SK-N-SH treated with all-trans-retinoic acid at 6 μM for 48 hours (cell line): Measurements from ENCODE around the gene FAM200B.

Experiments
- ATAC-seq: fragments of 200-7000 bp; cut with Tn5 transposase; 3 replicates; pipeline ENCODE4 v1.9.1; 2020; ENCODE audit warnings: mild to moderate bottlenecking, moderate library complexity
- ARNTL ChIP-seq: fragments of 450-650 bp; formaldehyde crosslinking; IDR thresholded peaks from 2 replicates; pipeline ENCODE4 v1.5.0; 2020; ENCODE audit warnings: low read depth, mild to moderate bottlenecking, moderate library complexity, borderline replicate concordance
- BACH2 ChIP-seq: fragments of 250-450 bp; sonication (Bioruptor Pico); IDR thresholded peaks from 2 replicates; pipeline ENCODE4 v1.9.0; 2021; ENCODE audit warnings: mild to moderate bottlenecking, borderline replicate concordance
- CSDC2 ChIP-seq: fragments of 250-450 bp; sonication (Bioruptor Pico); IDR thresholded peaks from 2 replicates; pipeline ENCODE4 v1.5.0; 2020; ENCODE audit warnings: mild to moderate bottlenecking, moderate library complexity
- ESRRG ChIP-seq: fragments of 250-450 bp; sonication (Bioruptor Pico); IDR thresholded peaks from 2 replicates; pipeline ENCODE4 v1.6.1; 2021; ENCODE audit warnings: mild to moderate bottlenecking
- GLIS3 ChIP-seq: fragments of 250-450 bp; sonication (Bioruptor Pico); IDR thresholded peaks from 2 replicates; pipeline ENCODE4 v1.5.0; 2020; ENCODE audit warnings: mild to moderate bottlenecking, moderate library complexity
- ISL1 ChIP-seq: fragments of 250-450 bp; sonication (Bioruptor Pico); IDR thresholded peaks from 2 replicates; pipeline ENCODE4 v2.1.2; 2022; ENCODE audit warnings: mild to moderate bottlenecking, moderate library complexity
- OSR1 ChIP-seq: fragments of 250-450 bp; sonication (Bioruptor Pico); IDR thresholded peaks from 2 replicates; pipeline ENCODE4 v1.8.0; 2022; ENCODE audit warnings: moderate library complexity, mild to moderate bottlenecking, inconsistent platforms
- PPARA ChIP-seq: fragments of 250-450 bp; sonication (Bioruptor Pico); IDR thresholded peaks from 2 replicates; pipeline ENCODE4 v1.5.0; 2020; ENCODE audit warnings: mild to moderate bottlenecking, borderline replicate concordance
- SNAI2 ChIP-seq: fragments of 250-450 bp; sonication (Bioruptor Pico); IDR thresholded peaks from 2 replicates; pipeline ENCODE4 v1.5.0; 2020; ENCODE audit warnings: mild to moderate bottlenecking, moderate library complexity
- TCF4 ChIP-seq: fragments of 250-450 bp; sonication (Bioruptor Pico); IDR thresholded peaks from 2 replicates; pipeline ENCODE4 v1.8.0; 2021; ENCODE audit warnings: mild to moderate bottlenecking, moderate library complexity, borderline replicate concordance
- TOX ChIP-seq: fragments of 250-450 bp; sonication (Bioruptor Pico); IDR thresholded peaks from 2 replicates; pipeline ENCODE4 v1.8.0; 2021; ENCODE audit warnings: mild to moderate bottlenecking, moderate library complexity, borderline replicate concordance
- ZC3H10 ChIP-seq: fragments of 250-450 bp; sonication (Bioruptor Pico); IDR thresholded peaks from 2 replicates; pipeline ENCODE4 v1.5.1; 2021; ENCODE audit warnings: mild to moderate bottlenecking, moderate library complexity
- ZFP3 ChIP-seq: fragments of 250-450 bp; sonication (Bioruptor Pico); IDR thresholded peaks from 2 replicates; pipeline ENCODE4 v1.5.0; 2020; ENCODE audit warnings: mild to moderate bottlenecking, moderate library complexity
- ZFP30 ChIP-seq: fragments of 450-650 bp; formaldehyde crosslinking; IDR thresholded peaks from 2 replicates; pipeline ENCODE4 v1.5.0; 2022; ENCODE audit warnings: mild to moderate bottlenecking, moderate library complexity
- ZNF565 ChIP-seq: fragments of 450-650 bp; formaldehyde crosslinking; conservative IDR thresholded peaks from 2 replicates; pipeline ENCODE4 v1.5.0; 2020; ENCODE audit warnings: low read depth, mild to moderate bottlenecking, moderate library complexity
- ZNF70 ChIP-seq: fragments of 450-650 bp; formaldehyde crosslinking; IDR thresholded peaks from 2 replicates; pipeline ENCODE4 v1.5.0; 2020; ENCODE audit warnings: mild to moderate bottlenecking, moderate library complexity
- ZNF8 ChIP-seq: fragments of 450-650 bp; formaldehyde crosslinking; IDR thresholded peaks from 2 replicates; pipeline ENCODE4 v1.5.0; 2020; ENCODE audit warnings: mild to moderate bottlenecking, moderate library complexity
- TF ChIP-seq, protein P1 (sequence below): fragments of 250-450 bp; sonication (Bioruptor Pico); IDR thresholded peaks from 2 replicates; pipeline ENCODE4 v1.8.0; 2021; ENCODE audit warnings: low read depth, mild to moderate bottlenecking, moderate library complexity, borderline replicate concordance
- TF ChIP-seq, protein P2 (sequence below): fragments of 250-450 bp; sonication (Bioruptor Pico); IDR thresholded peaks from 2 replicates; pipeline ENCODE4 v1.5.0; 2020; ENCODE audit warnings: mild to moderate bottlenecking, moderate library complexity

FAM200B gene

DNA sequence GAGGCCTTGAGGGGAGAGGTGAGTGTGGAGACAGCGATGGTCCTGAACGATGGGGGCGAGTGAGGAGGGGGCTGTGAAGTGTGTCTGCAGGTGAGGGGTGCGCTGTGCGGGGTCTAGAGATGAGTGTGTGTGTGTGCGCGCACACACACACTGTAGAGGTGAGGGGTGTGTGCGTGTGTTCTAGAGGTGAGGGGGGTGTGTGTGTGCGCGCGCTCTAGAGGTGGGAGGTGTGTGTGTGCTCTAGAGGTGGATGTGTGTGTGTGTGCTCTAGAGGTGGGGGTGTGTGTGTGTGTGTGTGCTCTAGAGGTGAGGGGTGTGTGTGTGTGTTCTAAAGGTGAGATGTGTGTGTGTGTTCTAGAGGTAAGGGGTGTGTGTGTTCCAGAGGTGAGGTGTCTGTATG lies 21.8 kb downstream of the FAM200B start (continued):
- TF ChIP-seq ZNF565 (CRISPR knock-in tag) (no peak), ARNTL (CRISPR knock-in tag) (no peak), ZFP3 (CRISPR knock-in tag) (no peak), GLIS3 (CRISPR knock-in tag) (no peak)
- TF ChIP-seq, all 23 proteins: peak for 0

DNA sequence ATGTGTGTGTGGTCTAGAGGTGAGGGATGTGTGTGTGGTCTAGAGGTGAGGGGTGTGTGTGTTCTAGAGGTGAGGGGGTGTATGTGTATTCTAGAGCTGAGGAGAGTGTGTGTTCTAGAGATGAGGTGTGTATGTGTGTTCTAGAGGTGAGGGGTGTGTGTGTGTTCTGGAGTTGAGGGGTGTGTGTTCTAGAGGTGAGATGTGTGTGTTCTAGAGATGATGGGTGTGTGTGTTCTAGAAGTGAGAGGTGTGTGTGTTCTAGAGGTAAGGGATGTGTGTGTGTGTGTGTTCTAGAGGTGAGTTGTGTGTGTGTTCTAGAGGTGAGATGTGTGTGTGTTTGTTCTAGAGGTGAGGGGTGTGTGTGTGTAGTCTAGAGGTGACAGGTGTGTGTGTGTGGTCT lies 22.5 kb downstream of the FAM200B start:
- ATAC-seq: no peak
- TF ChIP-seq OSR1 (CRISPR knock-in tag): no peak
- no peak for TF ChIP-seq ZFP30 (CRISPR knock-in tag)

DNA sequence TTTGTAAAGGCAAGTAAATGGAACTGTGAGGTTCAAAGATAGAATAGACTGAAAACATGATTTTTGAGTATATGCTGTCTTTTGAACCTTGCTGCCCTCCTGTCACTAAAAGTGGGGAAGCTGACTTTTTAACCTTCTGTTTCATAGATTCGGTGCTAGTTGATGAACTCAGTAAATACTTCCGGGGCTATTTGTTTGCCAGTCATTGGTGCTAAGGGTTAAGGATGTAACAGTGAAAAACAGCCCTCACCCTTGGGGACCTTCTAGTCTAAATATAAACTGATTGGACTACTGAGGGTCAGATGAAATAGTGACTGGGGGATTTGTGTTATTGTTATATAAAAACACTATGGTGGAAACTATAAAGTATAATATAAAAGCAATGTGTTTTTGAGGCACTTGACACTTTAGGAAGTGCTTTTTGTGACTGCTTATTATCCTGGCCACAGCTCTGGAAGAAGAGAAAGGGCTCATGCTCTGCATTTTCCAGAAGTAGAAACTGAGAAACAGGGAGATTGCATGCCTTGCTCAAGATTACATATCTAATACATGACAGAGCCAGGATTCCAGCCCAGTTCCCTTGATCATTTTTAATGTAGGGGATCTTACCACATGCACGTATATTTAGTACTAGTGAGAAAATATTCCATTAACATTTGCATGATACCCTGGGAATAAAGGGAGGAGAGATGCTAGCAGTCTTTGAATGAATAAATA lies 25.2 kb downstream of the FAM200B start:
- TF ChIP-seq, protein P1, sequence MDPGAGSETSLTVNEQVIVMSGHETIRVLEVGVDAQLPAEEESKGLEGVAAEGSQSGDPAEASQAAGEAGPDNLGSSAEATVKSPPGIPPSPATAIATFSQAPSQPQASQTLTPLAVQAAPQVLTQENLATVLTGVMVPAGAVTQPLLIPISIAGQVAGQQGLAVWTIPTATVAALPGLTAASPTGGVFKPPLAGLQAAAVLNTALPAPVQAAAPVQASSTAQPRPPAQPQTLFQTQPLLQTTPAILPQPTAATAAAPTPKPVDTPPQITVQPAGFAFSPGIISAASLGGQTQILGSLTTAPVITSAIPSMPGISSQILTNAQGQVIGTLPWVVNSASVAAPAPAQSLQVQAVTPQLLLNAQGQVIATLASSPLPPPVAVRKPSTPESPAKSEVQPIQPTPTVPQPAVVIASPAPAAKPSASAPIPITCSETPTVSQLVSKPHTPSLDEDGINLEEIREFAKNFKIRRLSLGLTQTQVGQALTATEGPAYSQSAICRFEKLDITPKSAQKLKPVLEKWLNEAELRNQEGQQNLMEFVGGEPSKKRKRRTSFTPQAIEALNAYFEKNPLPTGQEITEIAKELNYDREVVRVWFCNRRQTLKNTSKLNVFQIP: no peak
- TF ChIP-seq CSDC2 (CRISPR knock-in tag) (no peak), ZFP3 (CRISPR knock-in tag) (no peak), ZNF565 (CRISPR knock-in tag) (no peak), SNAI2 (CRISPR knock-in tag) (no peak), PPARA (no peak), ZNF70 (CRISPR knock-in tag) (no peak), ZNF8 (no peak), OSR1 (CRISPR knock-in tag) (no peak), ESRRG (no peak), ISL1 (CRISPR knock-in tag) (no peak), GLIS3 (CRISPR knock-in tag) (no peak), TCF4 (no peak), ARNTL (CRISPR knock-in tag) (no peak), BACH2 (CRISPR knock-in tag) (no peak)
- TF ChIP-seq, protein P2, sequence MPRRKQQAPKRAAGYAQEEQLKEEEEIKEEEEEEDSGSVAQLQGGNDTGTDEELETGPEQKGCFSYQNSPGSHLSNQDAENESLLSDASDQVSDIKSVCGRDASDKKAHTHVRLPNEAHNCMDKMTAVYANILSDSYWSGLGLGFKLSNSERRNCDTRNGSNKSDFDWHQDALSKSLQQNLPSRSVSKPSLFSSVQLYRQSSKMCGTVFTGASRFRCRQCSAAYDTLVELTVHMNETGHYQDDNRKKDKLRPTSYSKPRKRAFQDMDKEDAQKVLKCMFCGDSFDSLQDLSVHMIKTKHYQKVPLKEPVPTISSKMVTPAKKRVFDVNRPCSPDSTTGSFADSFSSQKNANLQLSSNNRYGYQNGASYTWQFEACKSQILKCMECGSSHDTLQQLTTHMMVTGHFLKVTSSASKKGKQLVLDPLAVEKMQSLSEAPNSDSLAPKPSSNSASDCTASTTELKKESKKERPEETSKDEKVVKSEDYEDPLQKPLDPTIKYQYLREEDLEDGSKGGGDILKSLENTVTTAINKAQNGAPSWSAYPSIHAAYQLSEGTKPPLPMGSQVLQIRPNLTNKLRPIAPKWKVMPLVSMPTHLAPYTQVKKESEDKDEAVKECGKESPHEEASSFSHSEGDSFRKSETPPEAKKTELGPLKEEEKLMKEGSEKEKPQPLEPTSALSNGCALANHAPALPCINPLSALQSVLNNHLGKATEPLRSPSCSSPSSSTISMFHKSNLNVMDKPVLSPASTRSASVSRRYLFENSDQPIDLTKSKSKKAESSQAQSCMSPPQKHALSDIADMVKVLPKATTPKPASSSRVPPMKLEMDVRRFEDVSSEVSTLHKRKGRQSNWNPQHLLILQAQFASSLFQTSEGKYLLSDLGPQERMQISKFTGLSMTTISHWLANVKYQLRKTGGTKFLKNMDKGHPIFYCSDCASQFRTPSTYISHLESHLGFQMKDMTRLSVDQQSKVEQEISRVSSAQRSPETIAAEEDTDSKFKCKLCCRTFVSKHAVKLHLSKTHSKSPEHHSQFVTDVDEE: no peak
- TF ChIP-seq, all 23 proteins: peak for 0
- no peak for ATAC-seq

DNA sequence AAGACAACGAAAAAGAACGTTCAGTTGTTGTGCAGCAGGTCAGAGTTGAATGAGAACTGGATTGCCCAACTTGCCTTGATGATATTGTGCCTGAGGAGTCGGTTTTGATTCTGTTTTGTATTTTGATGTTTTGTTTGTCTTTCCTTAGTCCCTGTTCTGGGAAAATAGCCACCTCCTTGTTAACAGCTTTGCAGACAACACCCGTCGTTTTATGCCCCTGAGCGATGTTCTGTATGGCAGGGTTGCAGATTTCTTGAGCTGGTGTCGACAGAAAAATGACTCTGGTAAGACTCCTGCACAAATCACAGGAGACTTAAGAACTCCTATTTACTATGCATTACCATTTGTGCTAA lies 25.7 kb downstream of the FAM200B start:
- TF ChIP-seq ZNF70 (CRISPR knock-in tag): no peak
- no peak for TF ChIP-seq GLIS3 (CRISPR knock-in tag)
- no peak for TF ChIP-seq ZNF565 (CRISPR knock-in tag)
- no peak for TF ChIP-seq PPARA
- TF ChIP-seq ZFP30 (CRISPR knock-in tag): no peak
- no peak for TF ChIP-seq ZFP3 (CRISPR knock-in tag)
- TF ChIP-seq ZNF8: no peak
- no peak for TF ChIP-seq SNAI2 (CRISPR knock-in tag)
- TF ChIP-seq, protein P2: no peak
- TF ChIP-seq CSDC2 (CRISPR knock-in tag): no peak
- TF ChIP-seq TOX: no peak
- no peak for TF ChIP-seq ZC3H10 (CRISPR knock-in tag)
- no peak for TF ChIP-seq ARNTL (CRISPR knock-in tag)
- ATAC-seq: no peak

DNA sequence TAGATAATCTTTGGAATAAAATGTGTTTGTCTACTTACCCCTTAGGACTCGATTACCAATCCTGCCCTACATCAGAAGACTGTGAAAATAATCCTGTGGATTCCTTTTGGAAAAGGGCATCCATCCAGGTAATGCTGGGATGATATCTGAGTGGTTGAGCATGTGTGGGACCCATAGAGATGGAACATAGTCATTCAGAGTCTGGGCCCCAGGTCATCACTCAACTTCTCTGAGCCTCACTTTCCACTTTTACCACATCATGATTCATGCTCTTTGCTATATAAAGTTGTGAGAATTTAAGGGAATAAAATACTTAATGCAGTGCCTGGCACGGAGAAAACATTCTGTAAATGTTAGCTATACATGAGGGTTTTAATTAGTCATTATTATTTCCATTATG lies 30.1 kb downstream of the FAM200B start:
- TF ChIP-seq ISL1 (CRISPR knock-in tag) (no peak), TOX (no peak), BACH2 (CRISPR knock-in tag) (no peak), OSR1 (CRISPR knock-in tag) (no peak), ZNF565 (CRISPR knock-in tag) (no peak), ESRRG (no peak), PPARA (no peak)
- ATAC-seq: no peak
